K562 (cell line): ENCODE results near the gene BCL2L1. TPM values are rescaled to one million over a fixed set of nuclear protein-coding genes. Genes with fewer than 3 reads are reported as not detected.

Source experiments
- ARID4B ChIP-seq: sonication (generic); formaldehyde crosslinking; IDR thresholded peaks from 2 replicates; pipeline ENCODE4 v1.8.0; 2022; ENCODE audit warnings: mild to moderate bottlenecking, missing genetic modification reagents
- BCLAF1 ChIP-seq, 2 experiments: fragments of 450-650 bp in 1 of 2; IDR thresholded peaks; 2 replicates each; pipeline ENCODE4 v1.6.1; 2011 to 2017; ENCODE audit warnings: low read depth in 2 of 2, antibody characterized with exemption in 1 of 2, borderline replicate concordance in 1 of 2, low read length in 1 of 2, mild to moderate bottlenecking in 1 of 2, mixed read lengths in 1 of 2; ENCODE audit not compliant: control insufficient read depth in 1 of 2
- DMBX1 ChIP-seq: fragments of 250-450 bp; sonication (Bioruptor Pico); IDR thresholded peaks from 2 replicates; pipeline ENCODE4 v1.8.0; 2022; ENCODE audit warnings: inconsistent platforms, mild to moderate bottlenecking, moderate library complexity, borderline replicate concordance
- E2F1 ChIP-seq: sonication (generic); formaldehyde crosslinking; IDR thresholded peaks from 2 replicates; pipeline ENCODE4 v1.8.1; 2023; ENCODE audit warnings: mild to moderate bottlenecking, missing genetic modification reagents, moderate library complexity
- FOXJ3 ChIP-seq: sonication (generic); formaldehyde crosslinking; IDR thresholded peaks from 2 replicates; pipeline ENCODE4 v1.4.0; 2020; ENCODE audit warnings: mild to moderate bottlenecking, missing genetic modification reagents
- GTF2F1 ChIP-seq: IDR thresholded peaks from 2 replicates; pipeline ENCODE4 v1.6.1; 2011; ENCODE audit warnings: low read depth, low read length, improper control_type of control experiment
- HDAC6 ChIP-seq: IDR thresholded peaks from 2 replicates; pipeline ENCODE4 v1.6.1; 2012; ENCODE audit warnings: low read depth, mild to moderate bottlenecking, control low read depth, inconsistent platforms, low read length, moderate library complexity
- HES1 ChIP-seq: fragments of 450-650 bp; IDR thresholded peaks from 2 replicates; pipeline ENCODE4 v1.6.1; 2016; ENCODE audit warnings: low read depth, mild to moderate bottlenecking, moderate library complexity
- ID3 ChIP-seq, 2 experiments: fragments of 250-450 bp in 1 of 2; fragments of 450-650 bp in 1 of 2; sonication (Bioruptor Pico) in 1 of 2; IDR thresholded peaks; 2 replicates each; pipeline versions ENCODE4 v1.6.1 to v1.8.0; 2016 to 2021; ENCODE audit warnings: mild to moderate bottlenecking in 2 of 2, moderate library complexity in 2 of 2, missing compliant biosample characterization in 1 of 2, missing genetic modification characterization in 1 of 2
- PTTG1 ChIP-seq: fragments of 450-650 bp; IDR thresholded peaks from 2 replicates; pipeline ENCODE4 v1.6.1; 2016; ENCODE audit warnings: low read depth, mild to moderate bottlenecking, missing genetic modification characterization, missing compliant biosample characterization
- TOE1 ChIP-seq, 2 experiments: fragments of 450-650 bp in 1 of 2; sonication (generic) in 1 of 2; formaldehyde crosslinking in 1 of 2; IDR thresholded peaks; 2 replicates each; pipeline versions ENCODE4 v1.7.1 to v1.8.0; 2016 to 2022; ENCODE audit warnings: borderline replicate concordance in 2 of 2, mild to moderate bottlenecking in 2 of 2, antibody characterized with exemption in 1 of 2, inconsistent platforms in 1 of 2, low read depth in 1 of 2, missing genetic modification reagents in 1 of 2, moderate library complexity in 1 of 2
- ZBTB9 ChIP-seq: fragments of 450-650 bp; formaldehyde crosslinking; IDR thresholded peaks from 2 replicates; pipeline ENCODE4 v1.4.0; 2020; ENCODE audit warnings: mild to moderate bottlenecking, moderate library complexity
- ZKSCAN1 ChIP-seq: fragments of 150-350 bp; IDR thresholded peaks from 2 replicates; pipeline ENCODE4 v1.6.1; 2016; ENCODE audit warnings: low read depth, low read length
- ZNF780A ChIP-seq: fragments of 250-450 bp; sonication (Bioruptor Pico); IDR thresholded peaks from 2 replicates; pipeline ENCODE4 v1.5.0; 2021; ENCODE audit warnings: mild to moderate bottlenecking
- polyA plus RNA-seq, 8 experiments: library from polyadenylated mRNA; depleted of rRNA in 4 of 8; stranded (reverse) in 5 of 8; unstranded in 3 of 8; fragments of >200 nt; fragmentation: Nextera tagmentation in 2 of 8; fragmentation: Illumina TruSeq in 1 of 8; extraction: Ambion mirVana in 2 of 8; extraction: Trizol in 1 of 8; gene quantifications; 2 replicates each; pipeline versions ENCODE4 v1.2.1 to v1.2.3, GENCODE V29; 2011 to 2014; ENCODE audit warnings: inconsistent platforms in 1 of 8, missing spikeins in 1 of 8
- total RNA-seq, 7 experiments: library from RNA; depleted of rRNA in 6 of 7; stranded (reverse); fragments of >200 nt in 6 of 7; fragmentation: Illumina TruSeq in 2 of 7; extraction: Trizol in 2 of 7; gene quantifications; 2 replicates each; pipeline versions ENCODE4 v1.2.1 to v1.2.3, GENCODE V29; 2011 to 2021; ENCODE audit warnings: low replicate concordance in 1 of 7

The BCL2L1 gene
- total and polyA plus RNA-seq, 9 of the 15 experiments (the other 6 are each of a cell fraction or from before 2014, with no cell fraction given) = 3.3 to 182 (median 120) TPM

- TF ChIP-seq ARID4B (CRISPR knock-in tag) (no peak), FOXJ3 (CRISPR knock-in tag) (no peak), HDAC6 (no peak), ZNF780A (CRISPR knock-in tag) (0 out of 2 replicates have a peak, but pooled peaks have one; percentile 13), ZKSCAN1 (peak; percentile 80; the same call in 1 of the 2 replicates), DMBX1 (peak; percentile 63; the same call in 1 of the 2 replicates), E2F1 (CRISPR knock-in tag) (0 out of 2 replicates have a peak, but pooled peaks have one; percentile 49), PTTG1 (tag) (0 out of 2 replicates have a peak, but pooled peaks have one; percentile 39), TOE1 (IDR thresholded peaks at IDR 0.05; ENCODE audit: borderline replicate concordance) (no peak), TOE1 (CRISPR knock-in tag; IDR thresholded peaks at IDR 0.05; ENCODE audit: borderline replicate concordance, low read depth) (no peak), ID3 (CRISPR knock-in tag; IDR thresholded peaks at IDR 0.05) (no peak), ID3 (tag; IDR thresholded peaks at IDR 0.05) (peak; percentile 28; the same call in 1 of the 2 replicates), GTF2F1 (no peak), ZBTB9 (CRISPR knock-in tag) (peak; percentile 25; the same call in 1 of the 2 replicates), BCLAF1 (IDR thresholded peaks at IDR 0.05; ENCODE audit: borderline replicate concordance in 1 of 2, control insufficient read depth in 1 of 2, low read depth in 2 of 2, low read length in 1 of 2) (no peak), HES1 (no peak)
Observed at GRCh38 chr20:31676609-31676989, 46.1 kb downstream of the BCL2L1 start (continued).
